H1 (cell line): ENCODE results near the gene RHOU. TPM values are rescaled to one million over a fixed set of nuclear protein-coding genes. Genes with fewer than 3 reads are reported as not detected.

ENCODE experiments used
- SIN3A ChIP-seq, 2 experiments: IDR thresholded peaks in 1 of 2; conservative IDR thresholded peaks in 1 of 2; 2 replicates each; pipeline ENCODE4 v1.6.1; 2011 to 2012; ENCODE audit warnings: low read length in 2 of 2, improper control_type of control experiment in 1 of 2, low read depth in 1 of 2, mild to moderate bottlenecking in 1 of 2
- polyA plus RNA-seq, 7 experiments: library from polyadenylated mRNA; depleted of rRNA in 3 of 7; stranded (reverse) in 5 of 7; unstranded in 2 of 7; fragments of >200 nt in 5 of 7; fragments of 200-250 nt in 2 of 7; gene quantifications; 1 replicate in 5 of 7; 2 replicates in 1 of 7; 4 replicates in 1 of 7; pipeline versions ENCODE4 v1.2.1 to v1.2.3, GENCODE V29; 2011 to 2013; ENCODE audit warnings: missing spikeins in 2 of 7, mixed read lengths in 2 of 7
- total RNA-seq: library from RNA; stranded (reverse); fragmentation: NEBNext Ultra II Directional; extraction: Animal tissue kit (Norgen Biotek cat#: 25700); gene quantifications from 2 replicates; pipeline ENCODE4 v1.2.1, GENCODE V29; 2021

Gene RHOU
- total and polyA plus RNA-seq, 2 of the 8 experiments (the other 6 are each of a cell fraction or from before 2014, with no cell fraction given) = 3.0 to 3.4 TPM

- TF ChIP-seq SIN3A (conservative IDR thresholded peaks at IDR 0.05 in 1 of 2, IDR thresholded peaks at IDR 0.05 in 1 of 2; ENCODE audit: low read depth in 1 of 2, low read length in 2 of 2) = no peak
Observed at GRCh38 chr1:228781161-228781808, 46.0 kb downstream of the RHOU start (continued).
